HG03103 (cell line): ENCODE results near the gene RAMP3.

Source experiments
- ATAC-seq: cut with Tn5 transposase; IDR thresholded peaks from one replicate; pipeline ENCODE4 v1.9.1; 2021; ENCODE audit warnings: low read depth; ENCODE audit not compliant: unreplicated experiment

Gene RAMP3

GRCh38 chr7:45178241-45179225, 20.9 kb downstream of the RAMP3 start:
- no peak for ATAC-seq

DNA sequence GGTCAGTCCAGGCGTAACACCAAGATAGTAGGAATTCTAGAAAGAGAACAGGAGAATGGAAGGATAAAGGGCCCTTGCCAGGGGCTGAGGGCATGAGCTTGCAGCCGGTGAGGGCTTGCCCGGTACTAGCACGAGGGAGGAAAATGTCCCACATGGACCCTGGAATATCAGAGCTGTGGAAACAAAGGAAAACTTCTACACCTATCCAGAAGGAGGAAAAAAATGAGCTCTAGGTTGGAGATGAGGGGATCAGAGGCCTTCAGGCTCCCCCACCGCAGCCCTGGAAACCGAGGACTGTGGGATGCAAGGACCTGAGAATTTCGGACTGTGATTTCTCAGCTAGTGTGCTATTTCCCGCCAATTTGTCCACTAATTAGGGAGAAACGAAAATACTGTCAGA, 22.1 kb downstream of the RAMP3 start:
- ATAC-seq: no peak

DNA sequence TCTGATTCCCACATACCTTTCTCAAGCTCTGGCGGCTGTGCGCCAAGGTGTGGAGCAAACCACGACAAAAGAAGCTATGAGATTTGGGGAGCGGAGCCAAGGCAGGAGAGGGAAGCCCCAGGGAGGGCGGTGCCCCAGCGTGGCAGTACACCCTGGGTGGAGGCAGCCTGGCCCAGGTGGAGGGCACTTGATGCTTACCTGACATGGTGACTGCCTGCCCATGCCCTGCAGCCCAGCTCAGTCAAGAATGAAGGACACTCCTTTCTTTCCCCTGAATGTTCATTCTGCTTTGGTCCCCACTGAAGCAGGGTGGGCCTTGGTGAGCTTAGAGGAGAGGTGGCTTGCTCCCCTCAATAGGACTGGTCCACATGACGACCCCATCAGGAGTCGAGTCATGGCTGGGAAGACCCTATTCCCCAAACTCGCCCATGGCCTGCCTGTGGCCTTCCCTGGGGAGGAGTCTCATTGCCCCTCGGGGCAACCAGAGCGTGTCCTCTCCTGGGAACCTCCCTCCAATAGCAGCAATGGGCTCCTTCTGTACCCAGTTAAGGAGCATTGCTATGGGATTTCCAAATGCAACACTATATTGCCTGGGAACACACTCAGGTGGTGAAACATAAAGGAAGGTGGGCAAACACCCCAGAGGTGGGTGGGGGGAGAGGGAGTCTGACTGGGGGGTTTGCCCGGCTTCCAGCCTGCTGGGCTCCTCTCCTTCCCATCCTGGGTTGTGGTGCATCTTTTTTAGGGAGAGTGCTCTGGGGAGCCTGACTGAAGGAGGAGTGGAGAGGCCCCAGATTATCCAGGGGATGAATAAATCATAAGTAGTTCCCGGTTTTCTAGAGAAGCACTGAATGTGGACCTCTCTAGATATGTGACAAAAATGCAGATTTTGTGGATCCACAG, 22.7 kb downstream of the RAMP3 start:
- no peak for ATAC-seq

GRCh38 chr7:45181286-45181960, 23.8 kb downstream of the RAMP3 start:
- ATAC-seq: no peak

DNA sequence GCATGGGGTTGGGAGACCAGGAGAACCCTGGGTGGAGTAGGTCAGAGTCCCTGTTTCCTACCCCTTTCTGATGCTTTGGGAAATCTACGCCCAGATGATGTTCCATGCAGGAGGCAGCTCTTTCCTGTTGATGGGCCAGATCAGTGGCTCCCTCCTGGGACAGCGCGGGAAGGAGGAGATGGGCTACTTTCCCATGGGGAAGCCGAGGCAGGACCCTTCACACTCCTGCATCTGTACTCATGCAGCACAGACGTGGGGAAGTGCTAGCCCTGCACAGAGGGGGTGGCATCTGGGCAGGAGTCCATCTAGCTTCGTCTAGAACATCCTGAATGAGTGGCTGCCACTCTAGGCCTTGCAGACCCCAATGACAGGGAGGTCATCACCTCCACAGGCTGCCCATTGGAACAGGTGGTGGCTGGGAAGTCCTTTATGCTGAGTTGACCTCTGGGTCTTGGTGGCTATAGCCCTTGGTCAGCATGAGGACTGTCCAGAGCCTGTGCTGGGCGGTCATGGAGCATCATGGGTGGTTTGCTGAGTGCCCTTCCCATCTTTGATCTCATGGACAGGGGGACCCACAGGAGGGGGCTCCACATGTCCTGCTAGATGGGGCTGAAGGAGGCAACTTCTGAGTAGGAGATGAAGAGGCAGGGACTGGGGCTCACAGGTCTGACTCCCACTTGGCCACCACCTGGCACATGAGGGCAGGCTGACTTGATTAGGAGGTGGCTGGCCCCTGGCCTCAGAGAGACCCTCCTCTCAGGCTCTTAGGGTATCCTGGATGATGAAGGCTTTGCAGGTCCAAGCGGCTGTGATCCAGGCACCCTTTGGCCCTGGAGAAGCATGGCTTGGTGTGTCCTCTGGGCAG, 24.6 kb downstream of the RAMP3 start:
- no peak for ATAC-seq

GRCh38 chr7:45182856-45183710, 25.5 kb downstream of the RAMP3 start:
- no peak for ATAC-seq

GRCh38 chr7:45183711-45184210, 26.2 kb downstream of the RAMP3 start:
- no peak for ATAC-seq

GRCh38 chr7:45184326-45185027, 26.9 kb downstream of the RAMP3 start:
- ATAC-seq: no peak

DNA sequence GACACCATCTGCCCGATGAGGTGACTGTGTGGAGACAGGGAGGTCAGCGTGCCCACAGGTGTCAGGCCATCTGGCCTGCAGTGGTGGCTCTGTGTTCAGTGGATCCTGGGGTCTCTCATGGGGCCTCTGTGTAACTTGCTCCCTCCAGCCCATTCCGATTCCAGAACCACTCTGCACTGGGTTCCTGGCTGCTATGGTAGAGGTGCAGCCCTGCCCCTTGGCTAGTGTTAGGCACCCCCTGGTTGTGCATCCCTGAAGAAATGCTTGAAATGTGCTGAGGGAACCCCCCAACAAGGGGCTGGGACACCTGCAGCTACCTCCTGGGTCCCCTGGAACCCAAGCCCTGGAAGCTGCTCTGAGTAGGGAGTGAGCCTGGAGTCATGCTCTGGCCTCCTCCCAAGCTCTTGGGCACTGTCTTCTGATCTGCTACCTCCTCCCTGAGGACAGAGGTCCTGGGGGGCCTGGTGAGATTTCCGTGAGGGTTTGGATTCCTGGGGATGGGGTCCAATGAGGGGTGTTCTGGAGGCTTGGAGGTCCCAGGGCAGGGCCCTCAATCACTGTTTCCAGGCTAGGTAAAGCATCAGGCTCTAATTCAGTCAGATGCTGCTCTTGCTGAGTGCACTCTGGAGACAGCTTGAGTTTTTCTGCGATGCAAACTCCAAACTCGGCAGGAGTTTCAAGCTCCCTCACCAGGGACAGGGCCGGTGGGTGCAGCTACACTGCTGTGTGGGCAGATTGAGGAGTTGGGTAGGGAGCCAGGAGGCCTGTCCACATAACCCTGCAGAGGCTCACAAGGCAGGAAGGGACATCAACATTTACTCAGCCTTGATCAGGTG, 27.7 kb downstream of the RAMP3 start:
- no peak for ATAC-seq

DNA sequence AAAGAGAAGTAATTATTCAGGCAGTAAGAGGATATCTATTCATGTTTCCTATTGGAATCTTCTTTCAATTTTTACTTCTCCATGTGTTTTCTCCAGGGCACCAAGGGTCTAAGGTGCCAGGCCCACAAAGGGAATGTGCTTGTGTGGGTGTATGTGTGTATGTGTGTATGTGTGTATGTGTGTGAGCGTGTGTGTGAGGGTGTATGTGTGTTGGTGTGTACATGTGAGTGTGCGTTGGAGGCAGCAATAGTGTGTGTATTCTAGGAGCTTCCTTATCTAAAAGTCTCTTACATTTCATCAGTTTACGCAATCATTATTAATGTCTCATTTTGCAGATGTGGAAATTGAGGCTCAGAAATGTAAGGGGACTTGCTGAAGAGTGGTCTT, 28.3 kb downstream of the RAMP3 start:
- ATAC-seq: no peak

- no peak for ATAC-seq
Observed at GRCh38 chr7:45186261-45186813, 28.7 kb downstream of the RAMP3 start.

DNA sequence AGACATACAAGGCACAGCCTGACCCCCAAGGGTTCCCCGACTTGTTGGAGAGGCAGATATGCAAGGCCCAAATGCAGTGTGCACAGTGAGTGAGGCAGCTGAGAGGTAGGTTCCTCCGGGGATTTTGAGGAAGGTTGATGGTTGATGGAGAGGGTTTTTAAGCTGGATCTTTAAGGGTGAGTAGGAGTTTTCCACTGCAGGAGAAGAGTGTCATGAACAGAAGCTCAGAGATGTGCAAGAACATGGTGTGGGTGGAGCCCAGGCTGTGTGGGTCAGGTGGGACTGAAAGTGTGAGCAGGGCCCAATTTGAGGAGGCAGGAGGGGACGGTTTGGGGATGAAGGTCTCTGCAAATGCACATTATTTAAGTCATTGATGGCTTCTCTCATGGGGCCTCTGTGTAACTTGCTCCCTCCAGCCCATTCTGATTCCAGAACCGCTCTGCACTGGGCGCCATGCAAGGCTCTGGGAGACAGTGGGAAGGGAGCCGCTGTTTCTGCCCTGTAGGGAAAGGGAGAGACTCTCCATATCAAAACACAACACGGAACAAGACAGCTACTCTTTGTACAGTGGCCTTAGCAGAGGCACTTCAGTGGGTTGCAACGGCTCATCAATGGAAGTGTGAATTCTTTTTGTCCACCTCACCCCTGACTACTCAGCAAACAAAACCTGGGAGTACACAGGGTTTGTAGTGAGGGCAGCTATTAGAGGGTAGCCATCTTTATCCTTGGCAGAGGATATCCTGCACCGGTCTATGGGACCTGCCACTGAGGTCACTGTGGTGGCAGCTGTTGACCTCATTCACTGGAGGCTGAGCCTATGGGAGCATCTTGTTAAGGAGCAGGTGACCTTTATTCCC, 29.7 kb downstream of the RAMP3 start:
- ATAC-seq: no peak

DNA sequence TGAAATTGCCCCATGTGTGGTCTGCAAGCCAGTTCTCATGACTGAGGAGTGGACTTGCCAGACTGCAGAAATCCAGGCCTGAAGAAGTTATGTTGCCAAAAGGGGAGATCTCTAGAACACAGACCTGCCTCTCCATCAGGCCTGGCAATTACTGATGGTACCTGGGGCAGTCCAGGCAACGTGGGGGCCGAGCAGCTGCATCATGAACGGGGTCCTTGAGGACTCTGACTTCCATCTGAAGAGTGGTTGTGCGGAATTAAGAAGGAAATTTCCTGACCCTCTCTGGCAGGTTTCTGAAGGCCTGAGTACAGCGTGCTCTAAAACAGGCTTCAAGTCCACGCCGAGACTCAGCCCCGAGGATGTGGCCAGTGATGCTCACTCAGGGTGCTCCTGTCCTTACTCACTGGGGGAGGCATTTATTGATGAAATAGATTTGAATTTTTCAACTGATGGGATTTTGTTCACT, 30.4 kb downstream of the RAMP3 start:
- no peak for ATAC-seq

- ATAC-seq: no peak
Observed at GRCh38 chr7:45188736-45189135, 31.1 kb downstream of the RAMP3 start.

- ATAC-seq: no peak
Observed at GRCh38 chr7:45189151-45189970, 31.8 kb downstream of the RAMP3 start.
